Islet of Langerhans (tissue), 1 donor: ENCODE measurements around the gene STAC2.

Source experiments
- FAIRE-seq: peaks from one replicate; lab custom pipeline; 2011; peaks lifted over from hg19 to GRCh38; lab: Jason Lieb, UNC

Gene STAC2

DNA sequence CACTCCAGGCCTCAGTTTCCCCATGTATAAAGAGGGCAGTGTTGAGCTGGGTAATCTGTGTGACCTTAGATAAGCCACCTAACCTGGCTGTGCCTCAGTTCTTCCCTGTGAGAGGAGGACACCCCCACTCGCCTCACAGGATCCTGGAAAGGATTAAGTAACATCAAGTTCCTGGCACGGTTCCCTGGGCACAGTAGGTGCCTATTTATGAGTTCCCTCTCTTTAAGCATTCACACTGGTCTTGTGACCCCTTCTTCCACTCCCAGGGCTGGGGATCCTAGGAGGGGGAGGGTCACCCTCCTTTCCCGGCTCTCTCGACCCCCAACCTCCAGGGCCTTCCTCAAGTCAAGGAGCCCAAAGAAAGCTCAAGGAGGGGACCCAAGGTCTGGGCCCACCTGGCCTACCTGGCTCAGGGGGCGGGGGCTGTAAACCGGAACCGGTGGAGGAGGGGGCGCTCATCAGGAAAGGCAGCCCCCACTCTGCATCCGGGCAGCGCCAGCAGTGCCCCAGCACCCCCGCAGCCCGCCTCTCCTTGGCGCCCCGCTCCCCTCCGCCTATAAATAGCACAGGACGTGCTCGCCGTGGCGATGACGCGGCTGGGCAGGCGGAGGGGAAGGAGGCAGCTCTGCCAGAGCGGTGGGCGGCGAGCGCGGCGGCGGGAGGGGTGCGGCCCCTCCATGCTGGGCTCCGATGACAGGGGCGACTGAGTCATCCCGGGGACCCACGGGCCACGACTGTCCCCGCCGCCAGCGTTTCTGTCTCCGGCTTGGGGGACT, 16.2 kb downstream of the STAC2 start:
- FAIRE-seq = no peak

GRCh38 chr17:39208893-39209292, 16.9 kb downstream of the STAC2 start:
- no peak for FAIRE-seq

GRCh38 chr17:39208136-39208535, 17.6 kb downstream of the STAC2 start:
- no peak for FAIRE-seq

- FAIRE-seq = no peak
Measured at GRCh38 chr17:39205112-39205526, 20.6 kb downstream of the STAC2 start.

DNA sequence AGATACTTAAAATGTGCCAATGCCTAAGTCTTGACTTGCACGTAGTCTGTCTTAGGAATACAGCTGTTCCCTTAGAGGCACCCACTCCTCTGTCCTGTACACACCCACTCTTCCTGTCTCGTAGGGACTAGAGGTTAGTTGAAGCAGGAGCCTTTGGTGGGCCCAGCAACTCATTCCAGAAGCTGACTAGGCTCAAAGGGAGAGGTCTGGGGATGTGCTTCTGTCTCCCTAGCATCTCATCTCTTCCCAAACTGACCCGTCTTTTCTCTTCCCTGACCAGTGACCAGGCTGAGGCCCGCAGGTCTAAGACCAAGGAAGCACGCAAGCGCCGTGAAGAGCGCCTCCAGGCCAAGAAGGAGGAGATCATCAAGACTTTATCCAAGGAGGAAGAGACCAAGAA, 21.5 kb downstream of the STAC2 start:
- FAIRE-seq = no peak

DNA sequence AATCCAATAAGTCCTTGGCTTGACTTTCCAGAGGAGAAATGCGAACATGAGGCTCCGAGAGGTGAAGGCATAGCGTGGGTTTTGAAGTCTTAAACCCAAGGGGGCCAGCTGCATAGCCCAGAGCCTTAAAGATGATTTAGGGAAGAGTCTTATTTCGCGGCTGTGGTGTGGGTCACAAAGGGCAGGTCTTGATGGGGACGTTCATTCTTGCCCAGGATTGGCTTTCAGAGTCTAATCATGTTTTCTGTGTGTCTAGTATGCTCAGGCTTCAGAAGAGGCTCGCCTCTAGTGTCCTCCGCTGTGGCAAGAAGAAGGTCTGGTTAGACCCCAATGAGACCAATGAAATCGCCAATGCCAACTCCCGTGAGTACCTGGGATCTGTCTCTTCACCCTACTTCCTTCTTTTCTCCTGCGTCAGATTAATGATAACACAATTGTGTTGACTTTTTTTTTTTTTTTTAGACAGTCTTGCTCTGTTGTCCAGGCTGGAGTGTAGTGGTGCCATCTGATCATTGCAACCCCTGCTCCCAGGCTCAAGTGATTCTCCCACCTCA, 24.7 kb downstream of the STAC2 start:
- FAIRE-seq = no peak

DNA sequence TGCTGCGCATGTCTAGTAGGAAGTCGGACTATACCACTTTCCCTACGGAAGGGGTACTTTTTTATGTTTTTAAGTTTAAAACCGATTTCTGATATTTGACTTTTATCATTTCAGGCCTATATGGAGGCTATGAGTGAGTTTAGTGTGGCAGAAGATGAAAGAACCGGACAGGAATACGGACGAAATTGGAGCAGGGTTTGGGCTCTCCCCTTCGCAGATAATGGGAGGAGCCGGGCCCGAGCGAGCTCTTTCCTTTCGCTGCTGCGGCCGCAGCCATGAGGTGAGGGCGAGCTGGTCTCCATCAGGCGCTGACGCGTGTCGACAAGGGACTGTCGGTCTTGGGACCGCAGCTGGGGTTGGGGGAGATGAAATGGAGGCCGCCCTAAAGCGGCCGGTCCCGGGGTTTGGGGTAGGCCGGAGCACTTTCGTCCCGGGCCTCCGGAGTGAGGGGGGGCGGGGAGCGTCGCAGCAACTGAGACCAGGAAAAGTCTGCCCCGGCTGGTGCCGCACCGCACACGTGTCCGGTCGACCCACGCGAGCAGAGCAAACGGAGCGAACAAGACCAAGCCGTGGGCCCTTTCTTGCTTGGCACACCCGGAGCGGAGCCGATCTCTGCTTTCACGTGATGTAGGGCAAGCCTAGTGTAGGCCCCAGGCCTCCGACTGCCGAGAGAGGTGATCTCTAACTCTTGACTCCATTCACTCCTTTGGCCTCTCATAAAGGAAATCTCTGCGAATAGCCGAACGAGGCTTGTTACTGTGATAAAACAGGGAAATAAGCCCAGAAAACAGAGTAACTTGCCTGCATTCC, 25.5 kb downstream of the STAC2 start, which contains the start of gene RPL19:
RPL19 (plus strand) TSS at position 214 of the 810 bp plus-strand sequence; CDS start at position 276, 62 bp downstream.
- peak; percentile 90 for FAIRE-seq

GRCh38 chr17:39199820-39200069, 26.0 kb downstream of the STAC2 start:
- FAIRE-seq = no peak

DNA sequence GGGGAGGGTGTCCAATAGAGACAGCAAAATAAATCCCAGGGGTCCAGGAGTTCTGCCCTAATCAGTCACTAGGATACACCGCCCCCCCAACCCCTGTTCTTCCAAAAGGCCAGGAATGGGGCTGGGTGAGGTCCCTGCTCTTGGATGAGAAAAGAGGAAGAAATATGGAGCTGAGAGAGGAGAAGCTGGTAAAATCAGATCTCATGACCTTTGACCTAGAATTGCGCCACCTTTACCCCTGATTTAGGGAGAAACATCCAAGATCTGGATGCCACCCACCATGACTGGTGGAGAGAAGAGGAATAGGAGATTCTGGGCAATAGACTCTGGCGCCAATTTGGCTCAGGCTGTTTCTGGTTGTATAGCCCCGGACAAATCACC, 27.6 kb downstream of the STAC2 start:
- FAIRE-seq = no peak

DNA sequence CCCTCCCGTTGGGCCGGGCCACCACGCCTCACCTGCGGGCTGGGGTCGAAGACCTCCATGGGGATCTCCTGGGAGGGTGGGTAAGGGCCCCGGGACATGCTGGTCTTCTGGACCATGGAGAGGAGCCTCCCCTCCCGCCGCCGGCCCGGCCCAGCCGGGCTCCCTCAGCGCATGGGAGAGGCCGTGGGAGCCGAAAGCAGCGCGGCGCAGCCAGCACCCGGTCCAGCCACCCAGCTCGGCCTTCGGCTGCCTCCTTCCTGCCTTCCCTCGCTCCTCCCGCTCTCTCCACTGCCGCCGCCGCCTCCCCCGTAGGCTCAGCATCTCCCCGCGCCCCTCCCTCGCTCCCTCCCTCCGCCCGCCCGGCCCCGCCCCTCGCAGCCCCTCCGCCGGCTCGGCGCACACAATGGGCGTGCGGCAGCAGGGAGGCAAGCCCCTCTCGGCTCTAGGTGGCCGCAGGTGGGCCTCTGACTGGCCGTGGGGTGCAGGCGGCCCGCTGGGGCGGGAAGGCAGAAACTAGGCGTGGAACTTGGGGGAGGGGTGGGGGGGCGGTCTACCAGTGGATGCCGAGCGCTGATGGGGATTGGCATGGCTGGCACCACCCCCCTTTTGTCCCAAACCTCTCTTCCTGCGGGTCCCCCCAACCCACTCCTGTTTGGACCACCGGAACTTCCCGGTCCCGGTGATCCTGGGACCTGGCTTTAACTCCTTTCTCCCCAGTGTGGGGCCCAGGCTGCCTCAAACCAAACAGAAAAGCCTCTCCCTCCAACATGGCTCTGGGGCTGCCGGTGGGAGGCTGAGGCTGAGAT, 28.2 kb downstream of the STAC2 start, which contains the start of gene CACNB1:
CACNB1 (minus strand) TSS at position 290 of the 806 bp plus-strand sequence; CDS start at position 116, 174 bp downstream.
- no peak for FAIRE-seq

DNA sequence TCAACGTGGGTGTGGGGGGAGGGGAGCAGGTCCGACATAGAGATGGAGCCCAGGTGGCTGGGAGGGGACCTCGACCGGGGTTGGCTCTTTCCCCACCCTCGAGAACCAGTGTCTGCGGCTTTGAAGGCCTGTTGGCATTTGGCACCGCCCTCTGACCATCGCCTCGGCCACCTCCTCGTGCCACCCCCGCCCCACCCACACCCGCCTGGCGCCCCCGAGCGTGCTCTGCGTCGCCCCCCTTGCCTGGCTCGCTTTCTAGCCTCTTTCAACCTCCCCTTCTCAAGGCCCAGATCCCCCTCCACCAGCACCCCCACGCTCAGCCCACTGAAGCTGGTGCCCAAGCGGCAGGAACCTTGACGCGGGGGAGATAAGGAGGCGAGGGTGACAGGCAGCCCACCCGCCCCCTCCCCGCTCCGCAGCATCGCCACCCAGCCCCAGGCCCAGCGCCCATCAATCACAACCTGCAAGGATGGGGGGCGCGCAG, 28.9 kb downstream of the STAC2 start:
- FAIRE-seq = no peak

DNA sequence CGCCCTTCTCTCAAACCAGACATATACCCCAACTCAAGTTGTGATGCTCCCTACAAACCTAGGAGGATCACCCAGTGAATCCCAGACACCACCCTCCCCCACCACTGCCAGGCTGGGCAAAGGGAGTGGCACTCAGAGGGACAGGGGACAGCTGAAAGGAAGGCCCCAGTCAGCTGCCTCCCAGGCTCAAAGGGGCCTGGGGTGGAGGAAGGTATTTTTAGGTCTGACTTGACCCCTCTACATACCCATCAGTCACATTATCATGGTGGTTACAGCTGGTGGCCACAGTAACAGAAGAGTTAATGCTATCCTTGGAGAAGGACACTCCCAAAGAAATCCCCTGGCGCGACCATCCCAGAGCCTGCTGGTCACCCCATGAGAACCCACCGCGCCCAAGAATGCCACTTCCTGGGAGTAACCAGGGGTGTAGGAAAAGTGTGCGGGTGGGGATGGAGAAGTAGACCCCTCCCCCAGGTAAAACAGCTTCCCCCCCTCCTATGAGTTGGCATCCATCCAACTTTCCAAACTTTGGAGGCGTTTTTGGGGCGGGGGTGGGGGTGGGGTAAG, 29.4 kb downstream of the STAC2 start:
- FAIRE-seq = no peak

DNA sequence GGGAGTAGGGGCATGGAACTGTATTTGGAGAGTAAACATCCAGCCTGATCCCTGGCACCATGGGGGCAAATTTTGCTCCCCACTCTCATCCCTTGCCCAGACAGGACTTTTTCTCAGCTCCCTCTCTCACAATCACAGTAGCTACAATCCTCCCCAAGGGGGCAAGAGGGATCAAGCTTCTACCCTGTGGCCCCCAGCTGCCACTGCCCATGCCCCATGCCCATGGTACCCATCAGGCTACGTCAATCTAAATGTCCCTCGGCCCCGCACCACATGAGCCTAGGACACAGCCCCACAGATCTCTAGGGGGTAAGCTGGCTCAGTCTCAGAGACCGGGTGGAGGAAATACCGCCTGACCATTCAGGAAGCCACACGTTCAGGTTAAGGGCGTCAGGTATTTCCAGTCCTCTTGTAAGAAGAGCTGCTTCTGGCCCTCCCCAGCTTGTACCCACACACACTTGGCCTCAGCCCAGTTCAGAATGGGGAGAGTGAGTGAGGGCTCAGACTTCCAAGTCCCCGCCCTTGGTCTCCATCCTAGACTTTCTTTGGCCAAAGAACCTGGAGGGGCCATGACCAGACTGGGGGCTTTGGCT, 30.1 kb downstream of the STAC2 start:
- FAIRE-seq = no peak

- no peak for FAIRE-seq
Measured at GRCh38 chr17:39194985-39195524, 30.7 kb downstream of the STAC2 start.

- no peak for FAIRE-seq
Measured at GRCh38 chr17:39194089-39194984, 31.4 kb downstream of the STAC2 start.

DNA sequence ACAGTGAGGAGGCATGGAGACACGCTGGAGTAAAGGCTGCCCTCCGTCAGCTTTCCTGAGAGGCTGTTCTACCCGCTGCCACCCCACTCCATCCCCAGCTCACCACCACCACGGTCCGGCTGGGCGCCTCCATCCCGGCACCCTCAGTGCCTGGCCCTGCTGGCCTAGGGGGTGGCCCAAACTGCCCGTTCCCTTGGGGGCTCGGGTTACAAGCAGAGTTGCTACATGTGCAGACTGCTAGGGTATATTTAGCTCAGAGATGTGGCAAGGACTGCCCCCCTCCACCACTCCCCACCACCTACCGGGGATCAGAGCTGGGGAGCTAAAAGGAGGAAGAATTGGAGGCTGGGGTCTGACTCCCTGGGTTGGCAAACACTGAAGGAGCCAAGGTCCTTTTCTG, 32.4 kb downstream of the STAC2 start:
- no peak for FAIRE-seq

DNA sequence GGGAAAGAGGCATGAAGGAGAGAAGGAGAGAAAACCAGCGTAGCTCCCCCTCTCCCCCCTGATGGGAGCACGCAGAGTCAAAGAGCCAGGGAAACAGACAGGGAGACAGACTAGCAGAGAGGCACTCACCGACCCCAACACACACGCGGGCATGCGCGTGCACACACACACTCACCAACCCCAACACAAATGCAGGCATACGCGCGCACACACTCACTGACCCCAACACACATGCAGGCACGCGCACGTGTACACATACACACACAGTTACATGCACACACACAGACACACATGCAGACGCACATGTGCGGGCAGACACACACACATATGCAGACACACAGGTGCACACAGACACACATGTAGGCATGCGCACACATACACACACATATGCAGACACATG, 32.8 kb downstream of the STAC2 start:
- FAIRE-seq = no peak

- FAIRE-seq = no peak
Measured at GRCh38 chr17:39191750-39192510, 33.8 kb downstream of the STAC2 start.

DNA sequence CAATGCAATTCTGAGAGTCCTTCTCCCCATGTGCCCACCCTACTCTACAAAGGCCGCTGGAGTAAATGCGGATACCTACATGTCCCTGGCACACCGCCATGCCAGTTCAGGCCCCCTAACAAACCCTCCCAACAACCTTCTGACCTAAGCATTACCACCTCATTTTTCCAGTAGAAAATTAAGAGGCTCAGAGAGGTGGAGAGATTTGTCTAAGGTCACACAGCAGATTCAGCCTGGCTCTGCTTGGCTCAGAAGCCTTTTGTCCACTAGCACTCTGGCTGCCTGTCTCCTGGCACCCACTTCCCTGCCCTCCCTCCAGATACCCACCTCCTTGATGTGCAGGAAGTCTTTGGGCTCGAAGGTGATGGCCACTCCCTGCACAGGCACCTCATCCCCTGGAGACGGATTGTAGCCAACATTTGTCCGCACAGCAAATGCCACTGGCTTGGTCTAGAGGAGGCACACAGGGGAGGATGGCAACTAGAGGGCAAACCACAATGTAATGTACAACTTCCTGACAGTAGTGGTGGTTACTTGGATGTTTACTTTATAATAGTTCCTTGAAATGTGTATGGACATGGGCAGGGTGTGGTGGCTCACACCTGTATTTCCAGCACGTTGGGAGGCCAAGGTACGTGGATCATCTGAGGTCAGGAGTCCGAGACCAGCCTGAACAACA, 38.5 kb downstream of the STAC2 start:
- FAIRE-seq = no peak
